OCI-LY3 (cell line): Measurements from ENCODE around the gene IRAK2.
"Not testable (repeated sequence)": the region's sequence is repeated elsewhere in the genome, so short reads cannot be mapped to it uniquely, and the experiment has no call there.

Source experiments
- H2AFZ ChIP-seq: fragments of 200-600, 300-600 bp; shearing (Covaris generic); 2 replicates; pipeline ENCODE4 v1.6.0; 2014; ENCODE audit warnings: antibody characterized with exemption, low read depth, low read length
- H3K27ac ChIP-seq: fragments of 200-600, 300-600 bp; sonication (generic); 2 replicates; pipeline ENCODE4 v1.5.1; 2014; ENCODE audit warnings: mild to moderate bottlenecking, low read length, moderate library complexity, mixed read lengths
- H3K27me3 ChIP-seq: fragments of 200-600, 300-600 bp; sonication (generic); 2 replicates; pipeline ENCODE4 v1.6.1; 2014; ENCODE audit warnings: low read depth, low read length, mixed read lengths
- H3K36me3 ChIP-seq: fragments of 200-600, 300-600 bp; sonication (generic); replicated peaks from 2 replicates; pipeline ENCODE3; 2014; ENCODE audit warnings: low read depth, low read length, mixed read lengths
- H3K4me1 ChIP-seq: fragments of 300-600, 200-600 bp; sonication (generic); 2 replicates; pipeline ENCODE4 v1.6.1; 2014; ENCODE audit warnings: low read length, mixed read lengths
- H3K4me2 ChIP-seq: fragments of 200-600, 300-600 bp; sonication (generic); 2 replicates; pipeline ENCODE4 v1.6.1; 2014; ENCODE audit warnings: low read length, mixed read lengths
- H3K4me3 ChIP-seq: fragments of 300-600, 200-600 bp; sonication (generic); 2 replicates; pipeline ENCODE4 v1.5.1; 2014; ENCODE audit warnings: antibody characterized with exemption, mild to moderate bottlenecking, low read length, moderate library complexity
- H3K79me2 ChIP-seq: fragments of 300-600, 200-600 bp; shearing (Covaris generic); 2 replicates; pipeline ENCODE4 v1.6.1; 2014; ENCODE audit warnings: mild to moderate bottlenecking, low read length, mixed read lengths
- H3K9ac ChIP-seq: fragments of 300-600, 200-600 bp; shearing (Covaris generic); 2 replicates; pipeline ENCODE4 v1.6.0; 2014; ENCODE audit warnings: mild to moderate bottlenecking, low read length, moderate library complexity
- H3K9me3 ChIP-seq: fragments of 200-600, 300-600 bp; shearing (Covaris generic); 2 replicates; pipeline ENCODE4 v1.6.1; 2014; ENCODE audit warnings: low read length, mixed read lengths; ENCODE audit not compliant: insufficient read depth
- H4K20me1 ChIP-seq: fragments of 200-600, 300-600 bp; sonication (generic); 2 replicates; pipeline ENCODE4 v1.6.1; 2016; ENCODE audit warnings: low read length, mixed read lengths; ENCODE audit not compliant: insufficient read depth
- EZH2phosphoT487 ChIP-seq: fragments of 200-600 bp; shearing (Covaris generic); IDR thresholded peaks from 2 replicates; pipeline ENCODE4 v1.6.1; 2018; ENCODE audit warnings: antibody characterized with exemption, mixed run types, low read depth
- TF ChIP-seq, protein P1 (sequence below): fragments of 200-600, 300-600 bp; sonication (generic); IDR thresholded peaks from 2 replicates; pipeline ENCODE4 v1.5.1; 2014; ENCODE audit warnings: antibody characterized with exemption, low read length, low read depth

IRAK2 gene

DNA sequence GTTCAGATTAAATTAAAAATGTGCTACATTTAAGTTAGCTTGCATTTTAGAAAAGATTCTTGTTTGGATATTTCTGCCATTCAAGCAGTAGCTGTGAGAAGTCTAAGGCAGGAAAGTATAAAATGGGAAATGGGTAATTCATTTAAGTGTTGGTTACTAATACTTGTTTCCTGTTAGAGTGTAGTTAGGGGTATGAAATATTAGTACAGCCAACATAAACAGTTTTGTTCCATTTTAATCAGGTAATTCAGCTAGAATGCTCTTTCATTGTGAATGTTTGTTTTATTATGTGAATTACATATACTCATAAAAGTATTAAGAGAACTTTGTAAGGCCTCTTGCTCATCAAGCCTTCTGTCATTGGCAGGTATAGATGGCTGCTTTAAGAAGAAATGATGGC is 103.4 kb downstream of the IRAK2 start:
- no peaks in the 10 kb centered on the region for H3K4me1 ChIP-seq
- peaks cover 45% of the 10 kb centered on the region for H4K20me1 ChIP-seq
- no peak overlapping the region for H3K4me2 ChIP-seq
- TF ChIP-seq EZH2phosphoT487, result no peak
- no peak overlapping the region for H3K4me3 ChIP-seq
- no peak overlapping the region for H3K27ac ChIP-seq
- H3K9ac ChIP-seq, result no peak overlapping the region
- peaks cover 96% of the 10 kb centered on the region for H3K79me2 ChIP-seq
- H3K27me3 ChIP-seq, result no peaks in the 10 kb centered on the region
- peaks cover 54% of the 10 kb centered on the region for H3K36me3 ChIP-seq
- H2AFZ ChIP-seq, result no peak overlapping the region
- H3K9me3 ChIP-seq, result no peaks in the 10 kb centered on the region

DNA sequence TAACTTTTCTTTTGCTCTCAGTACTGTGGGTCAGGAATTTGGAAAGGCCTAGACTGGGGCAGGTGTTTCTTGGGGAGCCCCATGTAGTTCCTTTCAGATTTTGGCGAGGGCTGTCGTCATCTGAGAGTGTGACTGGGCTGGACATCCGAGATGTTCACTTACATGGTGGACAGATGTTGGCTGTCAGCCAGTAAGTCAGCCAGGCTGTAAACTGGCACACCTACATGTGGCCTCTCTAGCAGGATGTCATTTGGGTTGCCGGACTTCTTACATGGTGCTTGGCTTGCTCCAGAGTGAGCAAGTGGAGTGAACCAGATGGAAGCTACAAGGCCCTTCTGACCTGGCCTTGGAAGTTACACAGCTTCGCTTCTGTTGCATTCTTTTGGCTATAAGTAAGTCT is 104.2 kb downstream of the IRAK2 start:
- Histone ChIP-seq H2AFZ (no peak overlapping the region), H3K79me2 (peaks cover 96% of the 10 kb centered on the region), H3K9ac (no peak overlapping the region), H3K4me1 (no peaks in the 10 kb centered on the region), H3K27me3 (no peaks in the 10 kb centered on the region), H4K20me1 (peaks cover 44% of the 10 kb centered on the region), H3K27ac (no peak overlapping the region), H3K4me3 (no peak overlapping the region), H3K9me3 (no peaks in the 10 kb centered on the region), H3K4me2 (no peak overlapping the region), H3K36me3 (peaks cover 52% of the 10 kb centered on the region)
- TF ChIP-seq, protein P1, sequence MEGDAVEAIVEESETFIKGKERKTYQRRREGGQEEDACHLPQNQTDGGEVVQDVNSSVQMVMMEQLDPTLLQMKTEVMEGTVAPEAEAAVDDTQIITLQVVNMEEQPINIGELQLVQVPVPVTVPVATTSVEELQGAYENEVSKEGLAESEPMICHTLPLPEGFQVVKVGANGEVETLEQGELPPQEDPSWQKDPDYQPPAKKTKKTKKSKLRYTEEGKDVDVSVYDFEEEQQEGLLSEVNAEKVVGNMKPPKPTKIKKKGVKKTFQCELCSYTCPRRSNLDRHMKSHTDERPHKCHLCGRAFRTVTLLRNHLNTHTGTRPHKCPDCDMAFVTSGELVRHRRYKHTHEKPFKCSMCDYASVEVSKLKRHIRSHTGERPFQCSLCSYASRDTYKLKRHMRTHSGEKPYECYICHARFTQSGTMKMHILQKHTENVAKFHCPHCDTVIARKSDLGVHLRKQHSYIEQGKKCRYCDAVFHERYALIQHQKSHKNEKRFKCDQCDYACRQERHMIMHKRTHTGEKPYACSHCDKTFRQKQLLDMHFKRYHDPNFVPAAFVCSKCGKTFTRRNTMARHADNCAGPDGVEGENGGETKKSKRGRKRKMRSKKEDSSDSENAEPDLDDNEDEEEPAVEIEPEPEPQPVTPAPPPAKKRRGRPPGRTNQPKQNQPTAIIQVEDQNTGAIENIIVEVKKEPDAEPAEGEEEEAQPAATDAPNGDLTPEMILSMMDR, result no peak
- no peak for TF ChIP-seq EZH2phosphoT487

DNA sequence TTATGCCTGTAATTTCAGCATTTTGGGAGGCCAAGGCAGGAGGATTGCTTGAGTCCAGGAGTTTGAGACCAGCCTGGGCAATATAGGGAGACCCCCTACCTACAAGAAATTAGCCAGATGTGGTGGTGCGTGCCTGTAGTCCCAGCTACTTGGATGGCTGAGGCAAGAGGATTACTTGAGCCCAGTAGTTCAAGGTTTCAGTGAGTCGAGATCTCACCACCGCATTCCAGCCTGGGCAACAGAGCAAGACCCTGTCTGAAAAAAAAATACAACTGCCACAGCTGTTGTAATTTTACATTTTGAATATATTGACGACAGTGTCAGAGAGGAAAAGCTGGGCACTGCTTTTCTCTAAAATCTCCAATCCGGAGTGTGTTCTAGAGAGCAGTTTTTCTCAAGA is 104.7 kb downstream of the IRAK2 start:
- no peak overlapping the region for H3K27ac ChIP-seq
- H3K27me3 ChIP-seq, result no peaks in the 10 kb centered on the region
- H4K20me1 ChIP-seq, result peaks cover 45% of the 10 kb centered on the region
- TF ChIP-seq, protein P1, result no peak
- TF ChIP-seq EZH2phosphoT487, result no peak
- H3K4me3 ChIP-seq, result no peak overlapping the region
- H3K79me2 ChIP-seq, result peaks cover 96% of the 10 kb centered on the region
- no peaks in the 10 kb centered on the region for H3K4me1 ChIP-seq
- H3K9me3 ChIP-seq, result no peaks in the 10 kb centered on the region
- H3K4me2 ChIP-seq, result no peak overlapping the region
- peaks cover 57% of the 10 kb centered on the region for H3K36me3 ChIP-seq
- H2AFZ ChIP-seq, result no peak overlapping the region
- H3K9ac ChIP-seq, result no peak overlapping the region

DNA sequence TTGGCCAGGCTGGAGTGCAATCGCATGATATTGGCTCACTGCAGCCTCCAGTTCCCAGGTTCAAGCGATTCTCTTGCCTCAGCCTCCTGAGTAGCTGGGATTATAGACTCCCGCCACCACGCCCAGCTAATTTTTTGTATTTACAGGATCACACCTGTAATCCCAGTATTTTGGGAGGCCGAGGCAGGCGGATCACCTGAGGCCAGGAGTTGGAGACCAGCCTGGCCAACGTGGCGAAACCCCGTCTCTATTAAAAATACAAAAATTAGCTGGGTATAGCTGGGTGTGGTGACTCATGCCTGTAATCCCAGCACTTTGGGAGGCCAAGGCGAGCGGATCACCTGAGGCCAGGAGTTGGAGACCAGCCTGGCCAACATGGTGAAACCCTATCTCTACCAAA is 107.8 kb downstream of the IRAK2 start:
- not testable (repeated sequence) for H3K9ac ChIP-seq, H3K9me3 ChIP-seq, H3K4me2 ChIP-seq, H3K4me1 ChIP-seq, H3K27me3 ChIP-seq, H3K4me3 ChIP-seq, H2AFZ ChIP-seq, H3K27ac ChIP-seq
- Histone ChIP-seq H4K20me1 (peaks cover 30% of the 10 kb centered on the region), H3K79me2 (peaks cover 96% of the 10 kb centered on the region), H3K36me3 (peaks cover 51% of the 10 kb centered on the region)

DNA sequence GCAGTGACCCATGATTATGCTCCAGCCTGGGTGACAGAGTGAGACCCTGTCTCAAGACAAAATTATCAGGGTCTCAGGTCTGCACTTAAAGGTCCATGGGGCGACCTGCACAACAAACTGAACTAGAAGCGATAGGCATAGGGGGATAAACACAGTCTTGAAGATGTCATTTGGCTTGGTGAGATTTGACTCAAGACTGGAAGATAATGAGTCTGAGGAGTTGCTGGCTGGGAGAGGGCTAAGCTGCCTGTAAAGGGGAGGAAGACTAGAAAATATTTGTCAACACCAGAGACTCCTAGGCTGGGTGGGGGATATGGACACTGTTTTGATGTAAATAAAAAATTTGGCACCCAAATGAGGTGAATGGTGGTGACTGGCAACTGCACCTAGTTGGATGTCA is 108.3 kb downstream of the IRAK2 start:
- H3K27ac ChIP-seq, result no peak overlapping the region
- no peak overlapping the region for H3K9ac ChIP-seq
- TF ChIP-seq, protein P1, result no peak
- TF ChIP-seq EZH2phosphoT487, result no peak
- H4K20me1 ChIP-seq, result peaks cover 25% of the 10 kb centered on the region
- H2AFZ ChIP-seq, result no peak overlapping the region
- H3K4me1 ChIP-seq, result no peaks in the 10 kb centered on the region
- peaks cover 95% of the 10 kb centered on the region for H3K79me2 ChIP-seq
- no peak overlapping the region for H3K4me3 ChIP-seq
- H3K9me3 ChIP-seq, result no peaks in the 10 kb centered on the region
- H3K27me3 ChIP-seq, result no peaks in the 10 kb centered on the region
- H3K36me3 ChIP-seq, result peaks cover 52% of the 10 kb centered on the region
- H3K4me2 ChIP-seq, result no peak overlapping the region
